RCC 7860 (cell line): Measurements from ENCODE around the gene PGR.

ENCODE experiments used
- DNase-seq: peaks from one replicate; pipeline ENCODE4 v3.0.0-alpha.2; 2015; ENCODE audit warnings: low spot score
- FAIRE-seq: peaks from 2 replicates; lab custom pipeline; 2012; peaks lifted over from hg19 to GRCh38; lab: Jason Lieb, UNC

Gene PGR

GRCh38 chr11:101129203-101129943, at the start of gene PGR:
TSS of gene PGR (minus strand) at chr11:101129813. CDS start at chr11:101129070, 743 bp downstream.
- FAIRE-seq (no peak), DNase-seq (no peak)

GRCh38 chr11:101176381-101176780, 46.8 kb upstream of the PGR start:
- DNase-seq, result no peak
- no peak for FAIRE-seq

GRCh38 chr11:101169944-101170343, 40.3 kb upstream of the PGR start:
- DNase-seq (no peak), FAIRE-seq (no peak)

GRCh38 chr11:101166038-101166437, 36.4 kb upstream of the PGR start:
- DNase-seq (no peak), FAIRE-seq (no peak)

DNA sequence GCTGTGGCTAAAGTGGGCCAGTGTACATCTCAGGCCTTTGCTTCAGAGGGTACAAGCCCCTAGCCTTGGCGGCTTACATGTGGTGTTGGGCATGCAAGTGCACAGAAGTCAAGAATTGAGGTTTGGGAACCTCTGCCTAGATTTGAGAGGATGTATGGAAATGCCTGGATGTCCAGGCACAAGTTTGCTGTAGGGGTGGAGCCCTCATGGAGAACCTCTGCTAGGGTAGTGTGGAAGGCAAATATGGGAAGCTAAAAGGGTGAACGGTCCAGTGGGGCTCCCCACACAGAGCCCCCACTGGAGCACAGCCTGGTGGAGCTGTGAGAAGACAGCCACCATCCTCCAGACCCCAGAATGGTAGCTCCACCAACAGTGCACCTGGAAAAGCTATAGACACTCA, 28.5 kb upstream of the PGR start:
- DNase-seq, result no peak
- no peak for FAIRE-seq

- no peak for FAIRE-seq
These were observed 8.8 kb upstream of the PGR start for GRCh38 chr11:101138245-101138930.

GRCh38 chr11:101133190-101133589, 3.6 kb upstream of the PGR start:
- FAIRE-seq (no peak), DNase-seq (no peak)

More at GRCh38 chr11:101138245-101138930, 8.8 kb upstream of the PGR start:
- no peak for DNase-seq

- DNase-seq (no peak), FAIRE-seq (no peak)
These were observed 926 bp downstream of the PGR start for GRCh38 chr11:101128571-101129202.

DNA sequence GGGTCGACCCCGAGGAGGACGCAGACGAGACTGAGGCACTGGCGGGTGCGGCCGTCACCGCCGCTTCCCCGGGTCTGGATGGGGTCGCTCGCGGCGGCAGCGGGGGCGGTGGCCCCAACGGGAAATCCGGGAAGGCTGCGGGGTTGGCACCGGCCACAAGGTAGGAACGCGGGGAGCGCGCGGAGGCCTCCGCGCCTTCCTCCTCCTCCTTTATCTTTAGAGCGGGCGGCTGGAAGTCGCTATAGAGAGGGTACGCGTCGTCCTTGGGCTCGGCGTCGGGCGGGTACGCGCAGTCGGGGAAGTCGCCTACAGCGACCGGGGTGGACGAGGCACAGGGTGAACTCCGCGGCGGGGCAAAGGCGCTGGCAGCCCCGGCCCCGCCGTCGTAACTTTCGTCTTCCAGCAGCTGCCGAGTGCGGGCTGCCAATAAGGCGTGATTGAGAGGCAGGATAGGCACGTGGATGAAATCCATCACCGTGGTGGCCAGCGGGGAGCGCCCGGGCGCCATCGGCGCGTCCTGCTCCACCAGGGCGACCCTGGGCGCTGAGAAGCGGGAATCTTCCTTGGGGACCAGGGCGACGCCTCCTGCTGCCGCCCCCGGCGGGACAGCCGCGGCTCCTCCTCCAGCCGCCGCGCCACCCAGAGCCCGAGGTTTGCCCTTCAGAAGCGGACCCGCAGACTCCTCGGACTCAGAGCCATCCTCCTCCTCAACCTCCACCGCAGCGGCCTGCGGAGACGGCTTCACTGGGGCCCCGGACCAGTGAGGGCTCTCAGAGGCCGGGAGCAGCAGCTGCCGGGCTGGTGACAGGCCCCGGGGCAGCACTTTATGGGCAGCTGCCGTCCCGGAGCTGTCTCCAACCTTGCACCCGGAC, 1.7 kb downstream of the PGR start:
- DNase-seq, result no peak
- FAIRE-seq, result no peak

- FAIRE-seq (no peak), DNase-seq (no peak)
These were observed 2.4 kb downstream of the PGR start for GRCh38 chr11:101127197-101127698.

DNA sequence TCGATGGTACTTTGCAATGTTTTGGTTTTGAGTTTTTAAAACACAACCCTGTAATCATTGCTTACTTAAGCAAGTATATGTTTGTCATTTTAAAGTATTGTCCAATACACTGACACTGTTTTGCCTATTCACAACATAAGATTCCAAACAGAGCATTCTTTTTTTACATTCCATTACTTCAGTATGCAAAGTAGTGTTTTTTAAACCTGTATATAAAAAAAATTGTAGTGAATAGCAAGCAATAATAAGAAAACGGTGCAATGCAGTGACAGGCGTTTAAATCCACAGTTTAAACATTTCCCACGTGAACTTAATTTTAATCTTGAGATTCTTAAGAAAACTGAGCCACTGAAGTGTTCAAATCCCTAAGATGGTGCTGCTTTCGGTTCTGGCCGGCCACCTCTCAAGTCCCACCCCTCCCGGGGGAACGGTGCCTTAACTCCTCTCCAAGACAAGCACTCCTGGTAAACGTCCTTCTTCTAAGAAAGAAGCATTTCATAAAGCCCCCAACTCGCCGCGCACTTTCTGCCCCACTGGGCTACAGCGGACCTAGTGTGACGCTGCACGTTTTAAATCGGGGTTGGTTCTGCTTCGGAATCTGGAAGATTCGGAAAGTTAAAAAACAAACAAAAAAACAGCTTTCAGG, 2.9 kb downstream of the PGR start:
- DNase-seq (no peak), FAIRE-seq (no peak)

DNA sequence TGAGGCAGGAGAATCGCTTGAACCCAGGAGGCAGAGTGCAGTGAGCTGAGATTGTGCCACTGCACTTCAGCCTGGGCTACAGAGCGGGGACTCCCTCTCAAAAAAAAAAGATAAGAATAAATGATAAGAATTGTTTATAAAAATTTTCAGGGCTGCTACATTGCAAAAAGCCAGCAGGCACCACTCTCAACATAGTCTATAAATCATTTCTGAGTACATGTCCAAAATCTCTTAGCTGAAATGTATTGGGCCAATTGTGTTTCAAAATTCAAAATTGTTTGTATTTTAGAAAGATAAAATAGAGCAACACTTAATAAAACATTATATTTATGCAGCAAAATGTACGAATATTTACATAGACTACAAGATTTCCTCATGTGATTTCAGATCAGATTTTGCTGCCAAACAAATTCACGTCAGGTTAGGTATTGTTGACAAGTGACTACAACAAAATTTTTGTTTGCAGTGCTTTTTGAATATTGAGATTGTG, 13.9 kb downstream of the PGR start:
- no peak for FAIRE-seq
- no peak for DNase-seq

DNA sequence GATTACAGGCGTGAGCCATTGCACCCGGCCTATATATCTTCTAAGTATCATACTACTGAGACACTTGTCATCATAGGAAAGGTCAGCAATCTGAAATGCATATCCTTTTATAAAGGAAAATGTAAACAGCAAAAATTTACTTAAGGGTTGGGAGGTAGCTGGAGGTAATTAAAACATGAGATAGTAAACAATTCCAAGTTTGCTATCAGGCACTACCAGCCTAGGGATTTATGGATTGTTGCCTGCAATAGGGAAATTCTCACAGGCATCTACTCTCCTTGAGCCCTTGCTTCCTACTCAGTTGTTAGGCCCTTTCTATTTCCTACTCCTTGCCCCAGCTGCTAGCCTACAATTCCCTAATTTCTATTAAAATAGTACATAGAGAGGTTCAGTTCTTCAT, 16.1 kb downstream of the PGR start:
- no peak for DNase-seq
- no peak for FAIRE-seq

- FAIRE-seq (no peak), DNase-seq (no peak)
These were observed 24.9 kb downstream of the PGR start for GRCh38 chr11:101104716-101105115.

GRCh38 chr11:101103433-101103832, 26.2 kb downstream of the PGR start:
- FAIRE-seq, result no peak
- DNase-seq, result no peak

DNA sequence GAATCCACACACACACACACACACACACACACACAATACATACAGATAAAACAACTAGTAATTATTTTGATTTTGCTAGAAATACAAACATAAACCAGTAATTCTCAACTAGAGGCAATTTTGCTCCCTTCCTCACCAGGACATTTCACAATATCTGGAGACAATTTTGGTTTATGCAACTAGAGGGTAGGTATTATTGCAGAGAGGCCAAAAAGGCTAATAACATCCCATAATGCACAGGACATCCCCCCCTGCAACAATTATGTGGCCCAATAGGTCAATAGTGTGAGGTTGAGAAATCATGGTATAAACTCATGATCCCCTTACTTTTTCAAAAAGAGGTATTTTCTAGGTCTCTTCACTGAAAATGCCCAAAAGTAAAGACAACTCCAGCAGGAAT, 29.0 kb downstream of the PGR start:
- DNase-seq (no peak), FAIRE-seq (no peak)

DNA sequence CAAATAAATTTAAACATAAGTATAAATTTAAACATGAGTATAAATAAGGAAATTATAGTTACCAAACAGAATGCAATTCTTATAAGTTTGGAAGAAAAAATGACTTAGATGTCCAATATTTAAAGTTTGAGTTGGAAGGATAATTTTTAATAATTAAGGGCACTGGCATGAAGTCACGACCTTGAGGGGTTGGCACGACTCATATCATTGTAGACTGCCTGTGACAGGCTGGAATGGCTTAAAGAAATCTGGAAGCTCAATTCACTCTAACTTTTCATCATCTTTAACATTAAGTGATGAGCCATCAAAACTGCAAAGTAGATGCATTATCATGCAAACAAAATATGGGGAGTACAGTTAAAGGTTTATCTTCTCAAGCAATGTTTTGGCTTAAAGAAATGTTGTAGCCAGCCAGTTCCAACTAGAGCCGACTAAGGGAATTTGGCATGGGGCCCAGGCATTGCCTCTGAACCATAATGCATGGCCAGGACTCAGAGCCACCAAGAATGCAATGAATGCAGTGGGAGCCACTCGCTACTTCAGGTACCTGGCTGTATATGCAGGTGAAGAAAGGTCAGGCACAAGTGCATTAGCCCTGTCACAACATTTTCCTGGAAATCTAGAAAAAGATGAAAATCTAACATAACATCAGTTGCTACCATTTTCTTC, 33.4 kb downstream of the PGR start:
- no peak for FAIRE-seq
- no peak for DNase-seq

GRCh38 chr11:101091781-101092180, 37.8 kb downstream of the PGR start:
- FAIRE-seq (no peak), DNase-seq (no peak)

DNA sequence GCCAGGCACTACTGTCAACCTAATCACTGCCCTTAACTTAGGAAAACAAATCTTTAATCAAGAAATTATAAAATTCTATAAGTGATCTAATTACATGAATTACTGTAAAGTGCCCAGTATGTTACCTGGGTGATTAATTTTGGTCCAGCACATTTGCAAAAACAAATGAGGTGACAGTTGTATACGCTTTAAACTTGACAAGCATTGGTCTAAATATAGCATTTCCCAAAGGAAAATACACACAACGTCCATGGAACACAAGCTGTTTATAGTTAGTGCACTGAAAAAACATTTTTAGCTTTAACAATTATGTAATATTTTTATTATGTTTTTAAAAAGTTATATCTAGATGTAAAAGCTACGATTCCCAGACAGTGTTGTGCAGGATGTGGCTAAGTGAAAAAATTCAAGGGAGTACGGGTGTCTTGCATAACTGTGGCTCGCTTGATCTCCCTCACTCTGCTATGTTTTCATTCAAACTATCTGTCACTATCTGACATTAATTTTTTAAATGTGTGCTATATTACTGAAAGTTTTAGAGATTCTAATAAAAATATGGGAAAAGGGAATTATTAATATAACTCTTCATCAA, 38.8 kb downstream of the PGR start:
- no peak for DNase-seq
- no peak for FAIRE-seq
